CD4-positive, alpha-beta T cell treated with Interleukin-17A for 4 hours (primary cell): Measurements from ENCODE around the gene PRKCE.

Experiments used
- DNase-seq: peaks from one replicate; pipeline ENCODE4 v3.0.0-alpha.2; 2020; ENCODE audit warnings: mixed read lengths

The PRKCE gene

GRCh38 chr2:45651415-45652089 is at the start of gene PRKCE:
Gene PRKCE (plus strand): TSS chr2:45651675.
- DNase-seq, result peak; percentile 66

- no peak for DNase-seq
Measured at GRCh38 chr2:45602624-45603023, 48.9 kb upstream of the PRKCE start.

- no peak for DNase-seq
Measured at GRCh38 chr2:45605116-45605515, 46.4 kb upstream of the PRKCE start.

- no peak for DNase-seq
Measured at GRCh38 chr2:45606796-45607195, 44.7 kb upstream of the PRKCE start.

GRCh38 chr2:45607701-45608100 is 43.8 kb upstream of the PRKCE start:
- no peak for DNase-seq

- DNase-seq, result peak; percentile 39
Measured at GRCh38 chr2:45610281-45611019, 41.0 kb upstream of the PRKCE start.

- peak; percentile 93 for DNase-seq
Measured at GRCh38 chr2:45611020-45611859, 40.2 kb upstream of the PRKCE start, which contains the start of gene SRBD1. Gene SRBD1 (minus strand): TSS chr2:45611267. CDS start chr2:45605441, 5,826 bp downstream.

- no peak for DNase-seq
Measured at GRCh38 chr2:45612285-45612684, 39.2 kb upstream of the PRKCE start.

GRCh38 chr2:45612731-45613130 is 38.7 kb upstream of the PRKCE start:
- no peak for DNase-seq

GRCh38 chr2:45614330-45614729 is 37.1 kb upstream of the PRKCE start:
- no peak for DNase-seq

GRCh38 chr2:45614871-45615415 is 36.5 kb upstream of the PRKCE start:
- no peak for DNase-seq

- DNase-seq, result no peak
Measured at GRCh38 chr2:45616658-45617411, 34.6 kb upstream of the PRKCE start.

- no peak for DNase-seq
Measured at GRCh38 chr2:45617496-45617895, 34.0 kb upstream of the PRKCE start.

GRCh38 chr2:45622336-45623075 is 29.0 kb upstream of the PRKCE start:
- no peak for DNase-seq

- no peak for DNase-seq
Measured at GRCh38 chr2:45623098-45623497, 28.4 kb upstream of the PRKCE start.

- no peak for DNase-seq
Measured at GRCh38 chr2:45625824-45626223, 25.7 kb upstream of the PRKCE start.

- DNase-seq, result no peak
Measured at GRCh38 chr2:45626387-45627221, 24.9 kb upstream of the PRKCE start.

- DNase-seq, result no peak
Measured at GRCh38 chr2:45627911-45628310, 23.6 kb upstream of the PRKCE start.

- DNase-seq, result no peak
Measured at GRCh38 chr2:45629971-45630370, 21.5 kb upstream of the PRKCE start.

GRCh38 chr2:45631319-45631718 is 20.2 kb upstream of the PRKCE start:
- DNase-seq, result no peak

- DNase-seq, result no peak
Measured at GRCh38 chr2:45631955-45632354, 19.5 kb upstream of the PRKCE start.
